GM18502 (cell line): ENCODE results near the gene RAB3A.

Source experiments
- ATAC-seq: cut with Tn5 transposase; IDR thresholded peaks from one replicate; pipeline ENCODE4 v1.9.1; 2021; ENCODE audit warnings: mild to moderate bottlenecking; ENCODE audit not compliant: unreplicated experiment, poor library complexity

RAB3A gene, protein sequence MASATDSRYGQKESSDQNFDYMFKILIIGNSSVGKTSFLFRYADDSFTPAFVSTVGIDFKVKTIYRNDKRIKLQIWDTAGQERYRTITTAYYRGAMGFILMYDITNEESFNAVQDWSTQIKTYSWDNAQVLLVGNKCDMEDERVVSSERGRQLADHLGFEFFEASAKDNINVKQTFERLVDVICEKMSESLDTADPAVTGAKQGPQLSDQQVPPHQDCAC

DNA sequence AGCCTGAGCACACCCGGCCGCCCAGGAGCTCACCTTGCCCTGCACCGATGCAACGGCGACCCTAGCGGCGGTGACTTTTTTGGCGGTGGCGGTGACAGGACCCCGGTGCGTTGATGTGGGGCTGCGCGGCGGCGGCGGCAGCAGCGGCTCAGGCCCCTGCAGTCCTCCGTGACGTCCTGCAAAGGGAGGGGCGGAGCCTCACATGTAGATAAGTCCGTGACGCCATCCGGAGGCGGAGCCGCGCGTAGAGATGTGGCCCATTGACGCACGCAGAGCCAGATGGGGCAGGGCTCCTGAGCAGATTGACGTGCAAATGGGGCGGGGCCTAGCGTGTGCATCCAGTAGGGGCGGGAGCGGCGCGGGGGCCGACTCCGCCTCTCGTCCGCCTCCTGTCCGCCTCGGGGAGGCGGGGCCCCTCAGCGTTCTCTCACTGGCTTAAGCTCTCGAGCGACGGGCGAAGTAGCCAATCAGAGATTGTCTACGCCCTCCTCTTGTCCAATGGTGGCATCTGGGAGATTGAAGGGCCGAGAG lies at the start of gene RAB3A:
Gene RAB3A (minus strand): TSS at position 180 of the 531 bp plus-strand sequence. CDS start 1,302 bp downstream, outside the sequence.
- peak; percentile 91 for ATAC-seq

DNA sequence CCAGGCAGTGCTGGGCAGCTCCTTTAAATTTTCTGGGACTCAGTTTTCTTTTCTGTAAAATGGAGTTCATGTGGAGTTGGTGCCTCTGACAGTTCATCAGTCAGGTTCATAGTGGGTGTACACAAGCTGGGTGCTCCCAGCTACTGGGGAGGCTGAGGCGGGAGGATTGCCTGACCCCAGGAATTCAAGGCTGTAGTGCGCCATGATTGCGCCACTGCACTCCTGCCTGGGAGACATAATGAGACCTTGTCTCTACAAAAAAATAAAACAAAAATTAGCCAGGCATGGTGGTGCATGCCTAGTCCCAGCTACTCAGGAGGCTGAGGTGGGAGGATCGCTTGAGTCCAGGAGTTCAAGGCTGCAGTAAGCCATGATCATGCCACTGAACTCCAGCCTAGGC lies 49.3 kb upstream of the RAB3A start:
- no peak for ATAC-seq

DNA sequence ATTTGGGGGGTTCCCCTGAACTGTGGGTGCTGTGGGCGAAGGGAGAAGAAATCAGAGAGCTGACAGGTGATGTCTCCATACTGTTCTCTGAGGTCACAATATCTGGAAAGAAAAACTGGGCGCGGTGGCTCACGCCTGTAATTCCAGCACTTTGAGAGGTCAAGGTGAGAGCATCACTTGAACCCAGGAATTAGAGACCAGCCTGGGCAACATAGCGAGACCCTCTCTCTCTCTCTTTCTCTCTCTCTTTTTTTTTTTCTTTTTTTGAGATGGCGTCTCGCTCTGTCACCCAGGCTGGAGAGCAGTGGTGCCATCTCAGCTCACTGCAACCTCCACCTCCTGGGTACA lies 48.5 kb upstream of the RAB3A start:
- ATAC-seq, result no peak

DNA sequence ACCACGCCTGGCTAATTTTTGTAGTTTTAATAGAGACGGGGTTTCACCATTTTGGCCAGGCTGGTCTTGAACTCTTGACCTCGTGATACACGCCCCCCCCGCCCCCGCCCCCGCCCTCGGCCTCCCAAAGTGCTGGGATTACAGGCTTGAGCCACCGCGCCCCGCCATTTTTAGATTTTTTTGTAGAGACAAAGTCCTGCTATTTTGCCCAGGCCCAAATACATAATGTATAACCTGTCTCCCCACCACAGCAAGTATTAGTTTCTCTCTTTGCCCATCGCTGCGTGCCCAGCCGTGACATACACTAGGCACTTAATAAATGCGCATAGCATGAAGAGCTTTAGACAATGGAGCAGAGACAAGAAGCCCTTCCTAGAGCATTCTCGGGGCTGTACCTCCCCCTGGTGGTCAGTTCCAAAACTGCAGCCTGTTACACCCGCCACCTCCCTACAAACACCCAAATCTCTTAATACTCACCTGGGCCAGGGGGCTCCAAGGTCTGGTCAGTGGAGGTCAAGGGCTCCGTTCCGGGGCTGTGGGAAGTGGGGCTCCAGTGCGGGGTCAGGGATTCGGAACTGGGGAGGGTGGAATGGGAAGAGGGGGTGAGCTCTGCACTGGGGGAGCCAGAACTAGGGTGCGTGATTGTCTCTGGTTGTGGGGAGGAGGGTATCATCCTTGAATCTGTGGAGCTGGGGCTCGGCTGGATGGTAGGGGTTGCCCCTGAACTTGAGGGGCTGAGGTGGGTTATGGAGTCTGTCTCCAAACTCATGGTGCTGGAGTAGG lies 47.9 kb upstream of the RAB3A start:
- ATAC-seq, result no peak

DNA sequence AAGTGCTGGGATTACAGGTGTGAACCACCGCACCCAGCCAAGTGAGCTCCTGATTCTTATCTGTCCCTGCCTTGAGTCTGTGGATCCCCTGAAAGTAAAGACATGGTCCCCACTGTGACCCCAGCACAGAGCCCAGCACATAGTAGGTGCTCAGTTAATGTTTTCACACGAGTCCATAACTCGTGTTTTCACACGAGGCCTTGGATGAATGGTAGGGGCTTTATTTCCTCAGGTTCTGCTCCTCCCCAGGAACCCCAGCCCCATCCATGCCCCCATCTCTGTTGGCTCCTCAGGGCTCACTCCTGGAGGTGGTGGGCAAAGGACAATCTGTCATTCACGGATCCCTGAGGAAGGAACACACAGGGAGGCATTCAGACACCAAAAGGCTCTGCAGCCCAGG lies 46.0 kb upstream of the RAB3A start:
- ATAC-seq, result no peak

DNA sequence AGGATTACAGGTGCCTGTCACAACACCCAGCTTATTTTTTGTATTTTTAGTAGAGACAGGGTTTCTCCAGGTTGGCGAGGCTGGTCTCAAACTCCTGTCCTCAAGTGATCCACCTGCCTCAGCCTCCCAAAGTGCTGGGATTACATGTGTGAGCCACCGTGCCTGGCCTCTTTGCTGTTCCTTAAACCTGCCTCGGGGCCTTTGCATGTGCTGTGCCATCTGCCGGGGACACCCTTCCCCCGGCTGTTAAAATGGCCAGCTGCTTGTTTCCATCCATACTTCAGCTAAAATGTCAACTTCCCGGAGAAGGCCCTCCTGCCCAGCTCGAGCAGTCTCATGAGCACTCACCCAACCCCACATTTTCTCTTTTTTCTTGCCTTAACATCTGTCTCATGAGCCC lies 41.5 kb upstream of the RAB3A start:
- ATAC-seq, result no peak

DNA sequence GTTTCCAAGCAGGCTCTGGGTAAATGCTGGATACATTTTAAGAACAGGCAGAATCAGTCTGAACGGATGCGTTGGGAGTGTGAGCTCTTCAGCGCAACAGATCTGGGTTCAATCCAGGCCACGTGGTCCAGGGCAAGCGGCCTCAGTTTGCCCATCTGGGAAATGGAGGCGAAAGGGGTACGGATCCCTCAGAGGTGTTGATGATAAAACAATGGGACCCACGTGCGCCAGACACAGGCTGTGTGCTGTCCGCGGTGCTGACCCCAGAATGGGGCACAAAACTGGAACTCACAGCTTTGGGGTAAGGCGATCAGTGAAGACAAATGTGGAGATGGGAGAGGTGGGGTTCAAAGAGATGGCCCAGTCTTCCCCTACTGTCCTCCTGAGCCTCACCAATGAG lies 35.5 kb upstream of the RAB3A start:
- no peak for ATAC-seq

DNA sequence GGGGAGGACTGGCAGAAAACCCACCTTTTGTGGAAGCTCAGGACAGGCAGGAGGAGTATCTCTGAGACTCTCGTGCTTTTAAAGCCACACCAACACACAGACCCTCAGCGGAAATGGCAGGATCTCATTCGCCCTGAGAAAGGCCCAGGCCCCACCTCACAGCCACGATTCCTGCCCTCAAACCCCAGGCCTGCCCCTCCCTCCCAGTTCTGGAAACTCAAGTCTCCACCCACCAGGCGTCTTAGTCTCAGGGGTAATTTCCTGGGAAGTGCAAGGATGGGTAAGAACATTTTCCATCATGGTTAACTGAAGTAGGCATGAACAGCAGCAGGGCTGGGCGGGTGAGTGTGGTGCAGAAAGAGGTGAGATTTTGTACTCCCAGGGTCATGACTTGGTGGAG lies 30.4 kb upstream of the RAB3A start:
- ATAC-seq, result no peak

DNA sequence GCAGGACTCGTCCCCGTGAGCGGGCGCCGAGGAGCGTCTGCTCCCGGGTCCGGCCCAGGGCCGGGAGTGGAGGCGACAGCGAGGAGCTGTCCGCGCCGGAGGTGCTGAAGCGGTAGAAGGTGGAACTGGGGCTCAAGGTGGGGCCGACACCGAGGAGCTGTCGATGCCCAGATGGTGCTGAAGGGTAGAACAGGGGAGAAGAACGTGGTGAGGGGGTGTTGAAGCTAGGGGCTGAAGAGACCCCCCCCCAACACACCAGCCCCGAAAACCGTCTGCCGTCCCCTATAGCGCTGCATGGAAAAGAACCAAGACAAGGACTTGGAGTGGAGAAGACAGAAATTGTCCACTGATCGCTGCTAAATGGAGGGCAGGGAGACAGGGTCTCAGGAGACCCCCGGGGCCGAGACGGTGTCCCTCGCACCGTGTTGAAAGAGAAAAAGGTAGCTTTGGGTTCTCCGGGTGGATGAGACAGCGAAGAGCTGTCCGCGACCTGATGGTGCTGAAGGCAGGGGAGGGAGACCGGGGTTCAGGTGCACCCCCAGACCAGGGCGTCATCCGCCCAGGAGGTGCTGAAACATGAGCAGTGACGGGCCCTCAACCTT lies 29.5 kb upstream of the RAB3A start:
- no peak for ATAC-seq

DNA sequence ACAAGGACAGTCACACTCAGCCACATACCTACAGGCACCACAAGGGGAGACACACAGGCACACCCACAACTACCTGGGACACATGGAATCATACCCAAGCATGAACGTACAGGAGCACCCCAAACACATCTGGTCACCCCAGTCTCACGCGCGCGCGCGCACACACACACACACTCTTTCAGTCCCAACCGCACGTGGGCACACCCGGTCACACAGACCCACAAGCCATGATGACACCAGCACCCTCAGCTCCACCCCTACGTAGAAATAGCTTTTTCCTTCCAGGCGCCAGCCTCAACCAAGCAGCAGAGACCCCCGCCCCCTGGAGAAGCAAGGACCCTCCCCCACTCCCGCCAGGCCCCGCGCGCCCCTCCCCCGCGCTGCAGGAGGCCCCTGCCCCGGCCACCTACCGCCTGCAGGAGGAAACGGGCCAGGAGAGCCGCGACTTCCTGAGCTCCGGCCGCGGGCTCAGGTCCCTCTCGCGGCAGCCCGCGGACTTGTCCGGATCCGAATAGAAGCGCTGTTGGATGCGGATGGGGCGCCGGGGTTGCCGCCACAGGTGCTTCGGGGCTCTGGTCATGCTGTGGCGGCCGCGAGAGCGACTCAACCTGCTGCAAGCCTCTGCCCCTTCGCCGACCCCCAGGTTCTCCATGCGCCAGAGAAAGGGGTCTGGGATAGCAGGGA lies 28.8 kb upstream of the RAB3A start:
- ATAC-seq, result no peak

DNA sequence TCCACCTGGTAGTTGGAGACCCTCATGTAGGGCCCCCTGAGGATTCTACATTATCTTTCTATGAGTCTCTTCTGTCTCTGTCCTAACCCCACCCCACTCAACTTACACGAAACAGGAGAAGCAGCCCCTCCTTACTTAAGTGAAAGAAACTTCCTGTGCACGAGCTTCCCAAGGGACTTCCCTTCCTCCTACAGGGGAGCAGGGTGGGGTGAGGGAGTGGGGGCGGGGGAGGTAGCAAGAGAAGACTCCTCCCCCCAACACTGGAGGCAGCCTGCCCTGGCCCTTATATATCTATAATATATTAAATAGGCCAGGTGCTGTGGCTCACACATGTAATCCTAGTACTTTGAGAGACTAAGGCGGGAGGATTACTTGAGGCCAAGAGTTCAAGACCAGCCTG lies 27.9 kb upstream of the RAB3A start:
- ATAC-seq, result no peak

DNA sequence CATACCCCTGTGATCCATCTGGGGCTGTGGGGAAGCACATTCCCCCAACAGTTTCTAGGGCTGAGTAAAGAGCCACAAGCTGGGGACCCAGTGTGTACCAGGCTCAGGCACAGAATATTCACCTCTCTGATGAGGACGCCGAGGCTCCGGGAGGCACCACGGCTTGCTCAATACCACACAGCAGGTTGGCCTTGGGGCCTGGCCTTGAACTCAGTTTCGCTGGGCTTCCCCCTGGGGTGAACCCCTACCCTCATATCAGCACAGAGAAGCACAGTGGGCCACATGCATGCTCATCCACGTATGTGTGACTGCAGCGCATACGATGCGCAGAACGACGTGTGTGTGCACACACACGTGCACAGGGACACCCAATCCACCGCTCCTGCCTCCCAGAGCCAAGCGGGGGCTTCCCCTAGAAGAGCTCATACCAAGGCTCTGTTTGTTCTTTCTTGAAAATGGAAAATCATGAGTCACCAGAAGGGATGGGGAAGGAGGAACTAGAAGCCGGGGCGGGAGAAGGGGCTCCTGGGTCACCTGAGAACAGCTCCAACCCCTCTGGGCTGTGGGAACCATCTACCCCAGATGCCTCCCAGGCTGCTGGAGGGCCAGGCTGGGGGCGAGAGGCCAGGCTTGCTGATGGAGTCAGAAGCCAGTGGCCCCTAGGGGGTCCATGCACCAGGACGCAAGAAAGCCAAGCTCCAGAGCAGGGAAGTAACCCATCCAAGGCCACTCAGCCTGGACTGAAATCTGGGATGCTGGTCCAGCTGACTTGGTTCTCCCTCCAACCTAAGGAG lies 27.3 kb upstream of the RAB3A start:
- ATAC-seq, result no peak

DNA sequence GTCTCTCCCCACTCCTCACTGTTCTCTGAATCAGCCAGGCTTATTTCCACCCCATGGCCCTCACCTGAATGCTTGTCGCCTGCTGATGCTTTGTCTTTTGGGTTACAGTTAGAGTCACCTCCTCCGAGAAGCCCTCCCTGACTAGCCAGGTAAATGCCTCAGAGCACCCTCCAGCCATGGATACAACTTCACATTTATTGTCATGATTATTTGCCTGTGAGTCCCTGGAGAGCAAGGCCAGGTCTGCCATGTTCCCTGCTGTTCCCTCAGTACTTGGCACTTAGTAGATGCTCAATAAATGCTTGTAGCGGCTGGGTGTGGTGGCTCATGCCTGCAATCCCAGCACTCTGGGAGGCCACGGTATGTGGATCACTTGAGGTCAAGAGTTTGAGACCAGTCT lies 26.1 kb upstream of the RAB3A start:
- no peak for ATAC-seq

DNA sequence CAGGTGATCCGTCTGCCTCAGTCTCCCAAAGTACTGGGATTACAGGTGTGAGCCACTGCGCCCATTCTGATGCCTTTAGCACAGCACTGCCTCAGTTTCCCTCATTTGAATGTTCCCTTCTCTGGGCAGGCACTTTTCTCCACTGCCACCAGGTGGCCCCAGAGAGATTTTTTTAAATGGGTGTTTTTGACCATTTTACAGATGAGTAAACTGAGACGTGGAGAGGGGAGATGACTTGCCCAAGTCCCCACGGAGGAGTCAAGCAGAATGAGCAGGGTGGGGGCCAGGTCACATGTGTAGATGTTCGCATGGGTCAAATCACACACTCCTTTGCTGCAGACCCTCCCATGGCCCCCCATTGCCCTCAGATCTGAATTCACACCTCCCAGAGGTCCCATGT lies 25.6 kb upstream of the RAB3A start:
- ATAC-seq, result no peak

DNA sequence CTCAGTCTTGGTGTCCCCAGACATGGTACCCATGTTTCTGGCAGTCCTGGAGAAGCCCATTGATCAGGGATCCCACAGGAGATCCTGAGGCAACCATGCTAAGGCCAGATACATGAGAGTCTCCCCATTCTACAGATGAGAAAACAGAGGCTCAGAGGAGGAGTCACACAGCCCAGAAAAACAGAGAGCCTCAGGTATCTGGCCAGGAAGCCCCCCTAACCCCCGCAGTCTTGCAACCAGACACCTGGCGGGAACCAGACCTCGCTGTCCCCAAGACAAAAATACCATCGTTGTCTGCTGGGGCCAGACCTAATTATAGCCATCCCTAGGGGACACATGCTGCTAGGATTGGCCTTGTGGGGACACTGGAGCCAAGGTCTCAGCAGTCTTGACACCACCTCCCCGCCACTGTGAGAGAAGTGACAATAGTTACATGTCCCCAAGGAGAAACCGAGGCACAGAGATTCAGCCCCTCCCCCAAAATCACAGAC lies 24.0 kb upstream of the RAB3A start:
- no peak for ATAC-seq

DNA sequence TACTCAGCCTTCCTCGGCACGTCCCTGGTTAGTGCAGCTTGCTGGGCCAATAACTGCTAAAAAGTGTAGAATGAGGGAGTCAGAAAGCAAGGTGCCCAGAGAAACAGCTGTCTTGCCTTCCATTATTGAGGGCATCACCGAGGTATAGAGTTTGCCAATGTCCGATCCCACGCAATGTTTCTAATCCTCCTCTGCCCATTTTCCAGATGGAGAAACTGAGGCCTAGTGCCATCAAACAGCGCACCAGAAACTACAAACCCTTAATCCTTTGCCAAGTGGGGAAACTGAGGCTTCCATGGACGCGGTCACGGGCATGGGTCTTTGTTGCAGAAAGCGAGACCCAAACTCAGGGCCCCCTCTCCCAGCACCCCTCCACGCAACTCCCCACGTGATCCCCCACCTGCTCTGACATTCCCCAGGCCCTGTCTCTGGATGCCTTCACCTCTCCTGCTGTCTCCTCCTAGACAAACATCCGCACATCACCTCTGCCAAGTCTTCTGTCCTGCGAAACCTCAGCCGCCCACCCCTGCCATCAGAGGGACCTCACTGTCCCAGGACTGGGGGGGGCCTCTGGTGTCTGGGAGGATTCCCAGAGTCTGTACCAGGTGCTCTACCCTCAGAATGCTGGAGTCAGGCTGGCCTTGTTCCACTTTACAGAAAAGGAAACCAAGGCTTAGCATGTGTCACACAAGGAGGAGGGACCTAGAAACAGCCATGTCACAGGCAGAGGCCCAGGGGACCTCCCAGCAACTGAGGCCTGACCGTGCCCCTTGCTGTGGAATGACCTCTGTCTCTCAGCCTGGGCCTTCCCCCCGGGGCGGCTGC lies 23.3 kb upstream of the RAB3A start:
- ATAC-seq, result no peak

DNA sequence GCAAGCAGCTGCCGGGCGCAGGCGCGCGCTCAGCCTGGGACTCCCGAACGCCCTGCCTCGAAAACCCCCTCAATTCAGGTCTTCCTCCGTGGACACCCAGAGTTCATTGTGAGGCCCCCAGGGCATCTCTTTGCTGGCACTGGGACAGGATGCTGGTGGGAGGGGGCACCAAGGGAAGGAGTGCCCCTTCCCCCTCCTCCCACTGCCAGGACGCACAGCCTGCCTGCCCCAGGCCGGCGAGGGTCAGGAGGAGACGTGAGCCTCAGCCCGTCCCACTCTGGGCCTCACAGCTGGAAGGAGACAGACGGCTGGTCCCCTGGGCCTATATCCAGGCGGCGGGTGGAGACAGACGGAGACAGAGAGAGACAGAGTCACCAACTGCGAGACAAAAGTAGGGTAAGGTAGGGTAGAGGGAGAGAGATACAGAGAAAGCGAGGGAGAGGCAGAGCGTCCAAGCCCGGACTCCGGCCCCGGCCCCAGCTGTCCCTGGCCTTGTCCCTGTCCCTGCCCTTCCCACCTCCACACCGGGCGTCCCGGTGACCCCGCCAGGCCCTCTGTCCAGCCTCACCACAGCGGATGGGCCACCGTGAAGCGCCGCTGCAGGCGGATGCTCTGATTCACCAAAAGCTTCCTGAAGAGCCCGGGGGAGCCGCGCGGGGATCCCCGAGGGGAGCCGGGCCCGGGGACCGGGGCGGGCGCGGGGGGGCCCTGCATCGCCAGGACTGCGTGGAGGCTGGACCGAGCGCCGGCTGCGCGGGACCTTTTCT lies 22.0 kb upstream of the RAB3A start, which contains the start of gene PDE4C:
Gene PDE4C (minus strand): TSS at position 737 of the 767 bp plus-strand sequence. CDS start 23 bp downstream, at position 714.
- no peak for ATAC-seq

DNA sequence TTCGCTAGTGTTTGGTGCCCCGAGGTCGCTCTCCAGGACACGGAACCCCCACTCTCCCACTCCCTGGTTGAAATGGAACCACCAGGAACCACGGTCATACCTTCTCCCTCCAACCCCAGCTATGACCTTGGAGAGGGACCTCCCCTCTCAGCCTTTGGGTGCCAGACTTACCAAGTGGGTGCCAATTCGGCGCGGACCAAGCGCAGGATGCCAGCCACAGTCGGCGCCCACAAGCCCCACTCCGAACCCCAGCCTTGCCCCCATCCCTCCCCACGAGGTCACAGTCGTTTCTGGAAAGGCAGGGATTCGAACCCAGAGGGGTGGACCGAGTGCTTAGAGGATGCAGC lies 21.5 kb upstream of the RAB3A start:
- no peak for ATAC-seq
